Neural progenitor cell (in vitro differentiated cells): ENCODE results near the gene IPO7. TPM values are rescaled to one million over a fixed set of nuclear protein-coding genes. Genes with fewer than 3 reads are reported as not detected.
A peak's percentile ranks its signal among the peaks of the same experiment; 100 is the strongest.

Source experiments
- DNase-seq: peaks from one replicate; pipeline ENCODE4 v3.0.0-alpha.2; 2016; ENCODE audit warnings: low spot score
- H2AFZ ChIP-seq: fragments of 200-600 bp; sonication (generic); replicated peaks from 2 replicates; pipeline ENCODE4 v1.6.1; 2016; ENCODE audit warnings: antibody characterized with exemption
- H3F3A ChIP-seq: fragments of 200-600 bp; sonication (generic); 2 replicates; pipeline ENCODE4 v1.6.1; 2016; ENCODE audit warnings: antibody characterized with exemption, low read depth
- H3K27ac ChIP-seq: fragments of 200-600 bp; sonication (generic); 2 replicates; pipeline ENCODE4 v1.5.1; 2016; ENCODE audit warnings: mild to moderate bottlenecking
- H3K27me3 ChIP-seq: fragments of 200-600 bp; sonication (generic); 2 replicates; pipeline ENCODE4 v1.6.1; 2016; ENCODE audit warnings: mild to moderate bottlenecking, moderate library complexity
- H3K36me3 ChIP-seq: fragments of 200-600 bp; sonication (generic); 2 replicates; pipeline ENCODE4 v1.5.1; 2016
- H3K4me1 ChIP-seq: fragments of 200-600 bp; sonication (generic); 2 replicates; pipeline ENCODE4 v1.6.1; 2016; ENCODE audit warnings: mixed run types
- H3K4me2 ChIP-seq: fragments of 200-600 bp; sonication (generic); 2 replicates; pipeline ENCODE4 v1.6.1; 2016
- H3K4me3 ChIP-seq: fragments of 200-600 bp; sonication (generic); 2 replicates; pipeline ENCODE4 v1.5.1; 2016
- H3K79me2 ChIP-seq: fragments of 200-600 bp; sonication (generic); 2 replicates; pipeline ENCODE4 v1.6.1; 2016; ENCODE audit warnings: low read depth
- H3K9ac ChIP-seq: fragments of 200-600 bp; sonication (generic); 2 replicates; pipeline ENCODE4 v1.6.1; 2016
- H3K9me3 ChIP-seq: fragments of 200-600 bp; sonication (generic); 2 replicates; pipeline ENCODE4 v1.5.1; 2016; ENCODE audit warnings: low read depth
- H4K20me1 ChIP-seq: fragments of 200-600 bp; sonication (generic); 2 replicates; pipeline ENCODE4 v1.6.1; 2016; ENCODE audit warnings: low read depth
- H3K27ac Mint-ChIP-seq: 3 replicates; pipeline ENCODE4 v1.8.0; 2021; ENCODE audit warnings: mixed read lengths
- H3K27me3 Mint-ChIP-seq: 2 replicates; pipeline ENCODE4 v1.8.0; 2022; ENCODE audit warnings: low read depth, mild to moderate bottlenecking, inconsistent platforms, moderate library complexity, mixed read lengths; ENCODE audit not compliant: insufficient read depth
- H3K36me3 Mint-ChIP-seq: 3 replicates; pipeline ENCODE4 v1.8.0; 2021; ENCODE audit warnings: mixed read lengths
- H3K4me1 Mint-ChIP-seq: 3 replicates; pipeline ENCODE4 v1.8.0; 2021; ENCODE audit warnings: mixed read lengths
- H3K4me3 Mint-ChIP-seq: 3 replicates; pipeline ENCODE4 v1.8.0; 2021; ENCODE audit warnings: mild to moderate bottlenecking, moderate library complexity, mixed read lengths
- H3K9me3 Mint-ChIP-seq: 3 replicates; pipeline ENCODE4 v1.8.0; 2020; ENCODE audit warnings: mixed read lengths
- EZH2 ChIP-seq: fragments of 200-600 bp; sonication (generic); IDR thresholded peaks from 2 replicates; pipeline ENCODE4 v1.6.1; 2017; ENCODE audit warnings: antibody characterized with exemption, mild to moderate bottlenecking, moderate library complexity
- EZH2phosphoT487 ChIP-seq: fragments of 200-600 bp; sonication (generic); IDR thresholded peaks from 2 replicates; pipeline ENCODE4 v1.6.1; 2017; ENCODE audit warnings: antibody characterized with exemption
- total RNA-seq: library from RNA; depleted of rRNA; stranded (reverse); fragments of >200 nt; gene quantifications from 2 replicates; pipeline ENCODE4 v1.2.3, GENCODE V29; 2015; ENCODE audit warnings: low replicate concordance
- TF ChIP-seq, protein P1 (sequence below): fragments of 200-600 bp; sonication (generic); IDR thresholded peaks from 2 replicates; pipeline ENCODE4 v1.5.1; 2017; ENCODE audit warnings: antibody characterized with exemption, mild to moderate bottlenecking

Gene IPO7
- total RNA-seq, 1 donor from 2014 or later: 231 TPM

GRCh38 chr11:9396310-9396709 is 11.9 kb downstream of the IPO7 start:
- no peak overlapping the region for H2AFZ ChIP-seq
- no peak overlapping the region for H3K9ac ChIP-seq
- no peaks in the 10 kb centered on the region for H3K9me3 ChIP-seq
- Mint-ChIP-seq H3K36me3 (peaks cover 30% of the 10 kb centered on the region), H3K9me3 (peaks cover 6% of the 10 kb centered on the region), H3K4me1 (peaks cover 2% of the 10 kb centered on the region), H3K27ac (no peak overlapping the region), H3K4me3 (no peak overlapping the region), H3K27me3 (peaks cover 2% of the 10 kb centered on the region)
- no peak overlapping the region for H3K4me2 ChIP-seq
- H3K27me3 ChIP-seq: no peaks in the 10 kb centered on the region
- peaks cover 13% of the 10 kb centered on the region for H3F3A ChIP-seq
- peak overlapping the region; percentile 62 for H3K27ac ChIP-seq
- H3K79me2 ChIP-seq: peaks cover 100% of the 10 kb centered on the region
- no peak overlapping the region for H3K4me3 ChIP-seq
- no peaks in the 10 kb centered on the region for H3K36me3 ChIP-seq
- peaks cover 66% of the 10 kb centered on the region for H4K20me1 ChIP-seq
- DNase-seq: no peak
- TF ChIP-seq, protein P1, sequence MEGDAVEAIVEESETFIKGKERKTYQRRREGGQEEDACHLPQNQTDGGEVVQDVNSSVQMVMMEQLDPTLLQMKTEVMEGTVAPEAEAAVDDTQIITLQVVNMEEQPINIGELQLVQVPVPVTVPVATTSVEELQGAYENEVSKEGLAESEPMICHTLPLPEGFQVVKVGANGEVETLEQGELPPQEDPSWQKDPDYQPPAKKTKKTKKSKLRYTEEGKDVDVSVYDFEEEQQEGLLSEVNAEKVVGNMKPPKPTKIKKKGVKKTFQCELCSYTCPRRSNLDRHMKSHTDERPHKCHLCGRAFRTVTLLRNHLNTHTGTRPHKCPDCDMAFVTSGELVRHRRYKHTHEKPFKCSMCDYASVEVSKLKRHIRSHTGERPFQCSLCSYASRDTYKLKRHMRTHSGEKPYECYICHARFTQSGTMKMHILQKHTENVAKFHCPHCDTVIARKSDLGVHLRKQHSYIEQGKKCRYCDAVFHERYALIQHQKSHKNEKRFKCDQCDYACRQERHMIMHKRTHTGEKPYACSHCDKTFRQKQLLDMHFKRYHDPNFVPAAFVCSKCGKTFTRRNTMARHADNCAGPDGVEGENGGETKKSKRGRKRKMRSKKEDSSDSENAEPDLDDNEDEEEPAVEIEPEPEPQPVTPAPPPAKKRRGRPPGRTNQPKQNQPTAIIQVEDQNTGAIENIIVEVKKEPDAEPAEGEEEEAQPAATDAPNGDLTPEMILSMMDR: no peak
- no peak for TF ChIP-seq EZH2phosphoT487
- no peak for TF ChIP-seq EZH2
- H3K4me1 ChIP-seq: peaks cover 6% of the 10 kb centered on the region

DNA sequence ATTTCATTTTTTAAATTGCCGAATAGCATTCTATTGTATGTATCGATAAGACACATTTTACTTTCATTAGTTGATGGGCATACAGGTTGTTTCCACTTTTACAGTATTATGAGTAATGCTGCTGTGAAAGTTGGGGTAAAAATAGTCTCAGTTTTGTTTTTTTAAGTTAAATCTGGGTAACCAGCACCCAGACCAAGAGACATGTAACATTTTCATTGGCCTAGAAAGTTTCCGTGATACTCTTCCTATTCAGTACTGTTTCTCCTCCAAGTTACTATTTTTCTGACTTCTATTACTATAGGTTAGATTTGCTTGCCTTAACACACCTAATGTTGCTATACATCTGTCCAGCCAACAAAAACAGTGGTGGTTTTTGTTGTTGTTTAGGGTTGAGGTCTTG is 12.3 kb downstream of the IPO7 start:
- H4K20me1 ChIP-seq: peaks cover 66% of the 10 kb centered on the region
- peaks cover 100% of the 10 kb centered on the region for H3K79me2 ChIP-seq
- H3F3A ChIP-seq: peaks cover 15% of the 10 kb centered on the region
- Mint-ChIP-seq H3K4me3 (no peak overlapping the region), H3K27me3 (peaks cover 2% of the 10 kb centered on the region), H3K4me1 (peaks cover 2% of the 10 kb centered on the region), H3K27ac (no peak overlapping the region), H3K9me3 (peaks cover 6% of the 10 kb centered on the region), H3K36me3 (peaks cover 31% of the 10 kb centered on the region)
- H3K36me3 ChIP-seq: no peaks in the 10 kb centered on the region
- H2AFZ ChIP-seq: no peak overlapping the region
- H3K4me2 ChIP-seq: no peak overlapping the region
- H3K9me3 ChIP-seq: no peaks in the 10 kb centered on the region
- H3K27me3 ChIP-seq: no peaks in the 10 kb centered on the region
- peaks cover 6% of the 10 kb centered on the region for H3K4me1 ChIP-seq
- H3K4me3 ChIP-seq: no peak overlapping the region
- no peak for TF ChIP-seq EZH2
- TF ChIP-seq, protein P1: no peak
- no peak for TF ChIP-seq EZH2phosphoT487
- H3K27ac ChIP-seq: no peak overlapping the region
- no peak overlapping the region for H3K9ac ChIP-seq
- no peak for DNase-seq

DNA sequence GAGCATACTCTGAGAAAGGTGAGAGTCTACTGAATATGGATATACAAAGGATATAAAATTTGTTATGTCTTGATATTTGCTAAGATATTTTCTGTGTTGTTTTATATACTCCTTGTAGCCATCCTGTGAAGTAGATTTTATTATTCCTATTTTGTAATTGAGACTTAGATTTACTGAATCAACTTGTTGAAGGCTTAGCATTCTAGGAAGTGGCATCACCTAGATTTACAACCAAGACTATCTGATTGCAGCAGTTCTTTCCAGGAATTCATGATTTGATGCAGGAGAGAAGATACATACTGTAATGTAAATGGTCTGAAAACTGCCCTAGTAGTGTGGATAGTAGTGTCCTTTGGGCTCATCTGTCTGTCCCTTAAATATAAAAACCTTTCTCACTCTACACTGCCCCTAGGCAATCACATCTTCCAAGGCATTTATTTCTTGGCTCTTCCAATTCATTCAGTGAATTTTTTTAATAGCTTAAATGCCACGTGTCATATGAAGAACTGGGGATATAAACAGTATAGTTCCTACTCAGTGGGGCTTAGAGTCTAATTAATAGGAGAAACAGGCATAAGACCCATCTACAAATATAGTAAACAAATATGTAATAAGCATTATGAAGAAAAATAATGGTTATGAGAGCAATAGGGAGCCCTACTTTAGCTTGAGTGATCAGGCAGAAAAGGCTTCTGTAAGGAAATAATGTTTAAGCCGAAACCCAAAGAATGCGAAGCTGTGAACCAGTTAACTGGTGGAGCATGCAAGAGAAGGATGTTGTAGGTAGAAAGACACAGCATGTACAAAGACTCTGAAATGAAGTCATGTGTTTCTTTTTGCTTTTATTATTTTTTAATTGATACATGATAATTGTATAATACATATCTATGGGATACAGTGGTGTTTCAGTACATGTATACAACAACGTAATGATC is 13.6 kb downstream of the IPO7 start:
- Mint-ChIP-seq H3K36me3 (peaks cover 29% of the 10 kb centered on the region), H3K4me3 (no peak overlapping the region), H3K4me1 (peaks cover 2% of the 10 kb centered on the region), H3K9me3 (peaks cover 3% of the 10 kb centered on the region), H3K27me3 (no peaks in the 10 kb centered on the region), H3K27ac (no peak overlapping the region)
- TF ChIP-seq EZH2: no peak
- TF ChIP-seq EZH2phosphoT487: no peak
- TF ChIP-seq, protein P1: no peak
- no peak overlapping the region for H3K9ac ChIP-seq
- H2AFZ ChIP-seq: no peak overlapping the region
- peaks cover 6% of the 10 kb centered on the region for H3K4me1 ChIP-seq
- no peak overlapping the region for H3K4me3 ChIP-seq
- H3K9me3 ChIP-seq: no peaks in the 10 kb centered on the region
- no peak overlapping the region for H3K4me2 ChIP-seq
- H3K27me3 ChIP-seq: no peaks in the 10 kb centered on the region
- H3K79me2 ChIP-seq: peaks cover 100% of the 10 kb centered on the region
- H3K36me3 ChIP-seq: no peaks in the 10 kb centered on the region
- DNase-seq: no peak
- peaks cover 15% of the 10 kb centered on the region for H3F3A ChIP-seq
- peak overlapping the region; percentile 48 for H3K27ac ChIP-seq
- peaks cover 68% of the 10 kb centered on the region for H4K20me1 ChIP-seq
